Stimulated activated CD4-positive, alpha-beta T cell treated with anti-CD3 and anti-CD28 coated beads, Interleukin-4, amount 100 ng/mL, for 4 hours (primary cell): Measurements from ENCODE around the gene ELK3.

Source experiments
- DNase-seq, 2 experiments: peaks; one replicate each; pipeline ENCODE4 v3.0.0-alpha.2; 2020

ELK3 gene

GRCh38 chr12:96237035-96237434 is 42.9 kb downstream of the ELK3 start:
- no peak for DNase-seq

DNA sequence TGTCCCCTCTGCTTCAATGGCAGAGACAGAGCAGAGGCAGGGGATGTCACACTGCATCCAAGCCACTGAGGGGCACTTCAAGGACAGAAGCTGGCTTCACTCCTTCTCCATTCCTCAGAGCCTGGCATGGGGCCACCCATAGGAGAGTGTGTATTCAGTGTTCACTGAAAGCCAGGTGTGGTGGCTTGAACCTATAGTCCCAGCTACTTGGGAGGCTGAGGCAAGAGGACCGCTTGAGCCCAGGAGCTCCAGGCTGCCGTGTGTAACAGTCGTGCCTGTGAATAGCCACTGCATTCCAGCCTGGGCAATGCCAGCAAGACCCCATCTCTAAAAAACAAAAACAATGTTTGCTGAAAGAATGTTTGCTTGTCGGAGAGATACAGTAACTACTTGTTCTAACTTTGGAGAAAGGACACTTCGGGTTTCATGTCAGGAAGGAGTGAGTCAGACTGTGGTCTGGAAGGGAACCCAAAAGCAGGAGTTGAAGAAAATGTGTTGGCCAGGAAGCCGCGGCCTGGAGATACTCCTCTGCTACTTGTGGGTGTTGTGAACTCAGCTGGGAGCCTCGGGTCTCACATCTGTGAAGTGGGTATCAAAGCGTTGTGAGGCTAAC is 43.4 kb downstream of the ELK3 start:
- peak; percentile 17 to 55 for DNase-seq

- DNase-seq = no peak
Observed at GRCh38 chr12:96238336-96239047, 44.3 kb downstream of the ELK3 start.

GRCh38 chr12:96239711-96240635 is 45.8 kb downstream of the ELK3 start:
- DNase-seq = no peak

DNA sequence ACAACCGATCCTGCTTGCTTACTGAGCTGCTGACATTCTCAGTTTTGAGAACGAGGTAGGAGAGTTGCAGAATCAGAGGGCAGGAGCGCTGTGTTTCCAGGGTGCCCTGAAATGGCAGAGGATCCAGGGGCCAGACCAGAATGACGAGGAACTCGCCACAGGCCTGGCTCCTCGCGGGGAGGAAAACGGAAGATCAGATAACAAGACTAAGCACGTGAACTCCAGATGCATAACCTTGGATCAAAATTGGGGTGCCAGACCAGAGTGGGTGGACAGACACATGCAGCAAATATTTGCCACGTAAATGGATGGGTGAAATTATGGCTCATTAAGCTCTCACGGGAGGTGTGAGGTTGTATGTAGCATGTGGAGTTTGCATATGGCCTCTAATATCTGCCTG is 46.5 kb downstream of the ELK3 start:
- DNase-seq = no peak

DNA sequence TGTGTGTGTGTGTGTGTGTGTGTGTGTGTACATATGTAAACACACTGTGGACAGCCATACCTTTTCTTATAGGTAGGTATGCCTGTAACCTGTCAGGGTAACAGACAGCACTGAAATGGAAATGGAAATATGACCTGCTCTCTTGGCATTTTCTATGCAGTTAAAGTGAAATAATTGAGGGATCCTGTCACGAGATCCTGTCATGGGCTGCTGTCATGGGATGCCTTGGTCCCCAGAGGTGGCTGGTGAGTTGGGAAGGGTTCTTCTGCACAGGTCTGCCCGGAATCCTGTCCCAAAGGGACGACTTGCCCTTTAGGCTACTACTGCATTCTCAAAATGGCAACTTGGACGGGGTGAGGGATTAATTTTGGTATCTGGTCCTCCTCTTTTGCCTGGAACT is 47.3 kb downstream of the ELK3 start:
- no peak for DNase-seq

GRCh38 chr12:96241846-96242256 is 47.7 kb downstream of the ELK3 start:
- peak in 1 of 2 experiments; percentile 57 for DNase-seq

DNA sequence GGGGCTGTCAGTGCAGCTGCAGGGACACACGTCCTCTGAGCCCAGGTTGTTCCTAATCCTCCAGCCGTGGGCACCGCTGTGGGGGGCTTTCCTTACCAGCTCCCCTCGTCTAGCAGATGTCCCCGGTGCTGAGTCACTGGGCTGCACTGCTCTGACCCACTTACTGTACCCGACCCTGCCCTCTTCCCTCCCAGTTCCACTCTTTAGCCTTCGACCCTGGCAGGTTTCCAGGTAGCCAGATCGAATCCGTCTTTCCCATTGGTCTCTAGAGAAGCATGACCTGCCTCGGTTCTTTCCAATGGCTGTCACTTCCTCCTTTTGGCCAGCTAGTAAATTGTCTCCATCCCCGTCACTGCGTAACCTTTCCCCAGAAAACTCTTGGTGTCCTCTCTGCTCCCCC is 48.4 kb downstream of the ELK3 start:
- no peak for DNase-seq

DNA sequence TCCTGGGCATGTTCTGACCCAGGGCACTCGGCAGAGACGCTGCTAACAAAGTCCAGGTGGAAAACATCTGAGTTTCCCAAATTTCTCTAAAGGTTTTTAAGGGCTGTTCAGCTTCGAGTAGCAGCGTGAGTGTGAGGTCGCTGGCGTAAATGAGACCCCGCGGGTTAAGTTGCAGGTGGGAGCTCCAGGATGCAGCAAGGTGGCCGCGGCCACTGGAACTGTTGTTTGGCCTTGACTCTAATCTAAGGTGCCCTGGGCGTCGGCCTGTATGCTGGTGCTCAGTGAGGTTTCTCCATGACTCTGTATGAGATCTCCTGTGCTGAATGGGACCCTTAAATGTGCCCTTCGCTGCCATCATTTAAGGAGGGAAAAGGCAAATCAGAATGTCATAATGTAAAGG is 50.7 kb downstream of the ELK3 start:
- DNase-seq = no peak

- DNase-seq = no peak
Observed at GRCh38 chr12:96246926-96247505, 52.8 kb downstream of the ELK3 start.

DNA sequence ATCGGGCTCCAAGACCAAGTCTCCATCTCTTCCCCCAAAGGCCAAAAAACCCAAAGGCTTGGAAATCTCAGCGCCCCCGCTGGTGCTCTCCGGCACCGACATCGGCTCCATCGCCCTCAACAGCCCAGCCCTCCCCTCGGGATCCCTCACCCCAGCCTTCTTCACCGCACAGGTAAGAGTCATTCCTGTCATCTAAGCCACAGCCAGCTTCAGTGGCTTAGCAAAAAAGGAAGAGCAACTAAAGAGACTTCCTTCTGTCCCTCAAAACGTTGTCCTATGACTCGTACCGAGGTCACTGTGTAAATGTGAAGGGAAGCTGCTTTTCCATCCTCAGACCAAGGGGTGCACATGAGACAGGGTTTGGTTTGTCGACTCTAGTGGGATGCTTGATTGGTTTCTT is 53.4 kb downstream of the ELK3 start:
- DNase-seq = no peak

GRCh38 chr12:96248136-96248931 is 54.2 kb downstream of the ELK3 start:
- no peak for DNase-seq

GRCh38 chr12:96249196-96250118 is 55.3 kb downstream of the ELK3 start:
- no peak for DNase-seq

DNA sequence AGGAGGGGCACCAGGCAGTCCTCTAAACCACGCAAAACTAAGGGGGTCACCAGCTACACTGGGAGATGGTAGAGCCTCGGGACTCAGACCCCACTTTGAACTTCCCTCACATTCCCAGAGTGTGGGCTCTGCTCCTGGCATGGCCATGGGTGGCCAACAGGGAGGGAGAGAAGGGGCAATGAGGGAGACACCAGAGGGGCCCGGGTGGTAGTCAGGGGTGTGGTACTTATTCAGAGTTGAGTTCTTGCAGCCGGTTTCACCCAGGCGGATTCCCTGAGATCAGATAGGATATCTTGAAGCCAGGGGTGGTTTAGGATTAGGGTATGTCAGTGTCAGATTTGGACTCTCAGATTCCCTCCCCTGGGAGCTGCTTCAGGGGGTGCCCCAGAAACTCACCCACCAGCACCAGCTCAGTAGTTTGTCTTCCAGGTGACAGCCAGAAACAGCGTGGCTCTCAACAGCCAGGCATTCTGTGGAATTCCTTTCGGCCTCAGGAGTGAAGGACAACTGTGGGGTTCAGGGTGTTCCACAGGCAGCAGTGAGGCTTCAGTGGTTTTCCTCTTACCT is 56.0 kb downstream of the ELK3 start:
- no peak for DNase-seq

- DNase-seq = no peak
Observed at GRCh38 chr12:96255077-96255476, 60.9 kb downstream of the ELK3 start.

DNA sequence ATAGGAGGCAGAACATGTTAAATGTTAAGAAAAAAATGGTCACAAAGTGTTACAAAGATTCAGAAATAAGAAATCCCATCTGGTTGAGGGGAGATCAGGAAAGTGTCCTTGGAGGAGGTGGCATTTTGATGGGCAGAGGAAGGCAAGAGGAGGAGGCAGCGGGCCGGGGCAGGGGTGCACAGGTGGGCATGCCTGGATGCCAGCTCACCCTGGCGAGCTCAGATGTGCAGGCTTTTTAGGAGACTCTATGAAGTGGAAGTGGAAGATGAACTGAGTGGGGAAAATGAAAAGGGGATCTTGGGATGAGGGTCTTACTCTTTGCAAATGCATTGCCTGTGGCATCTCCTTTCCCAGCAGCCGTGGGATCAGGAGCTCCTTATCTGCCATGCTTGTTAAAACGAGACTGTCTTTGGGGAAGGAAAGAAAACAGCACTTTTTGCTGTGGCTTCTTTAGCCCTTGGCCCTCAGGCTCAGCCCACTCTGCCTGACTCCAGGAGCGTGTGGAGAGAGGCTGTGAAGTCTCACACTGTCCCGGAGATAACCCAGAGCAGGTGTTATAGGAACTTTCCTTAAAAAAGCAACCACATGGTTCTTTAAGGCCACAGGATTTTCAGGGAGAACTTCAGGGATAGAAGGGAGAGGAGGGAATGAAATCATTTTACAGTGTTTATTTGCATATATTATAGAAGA is 62.6 kb downstream of the ELK3 start:
- DNase-seq = no peak

- DNase-seq = no peak
Observed at GRCh38 chr12:96257550-96258103, 63.5 kb downstream of the ELK3 start.

DNA sequence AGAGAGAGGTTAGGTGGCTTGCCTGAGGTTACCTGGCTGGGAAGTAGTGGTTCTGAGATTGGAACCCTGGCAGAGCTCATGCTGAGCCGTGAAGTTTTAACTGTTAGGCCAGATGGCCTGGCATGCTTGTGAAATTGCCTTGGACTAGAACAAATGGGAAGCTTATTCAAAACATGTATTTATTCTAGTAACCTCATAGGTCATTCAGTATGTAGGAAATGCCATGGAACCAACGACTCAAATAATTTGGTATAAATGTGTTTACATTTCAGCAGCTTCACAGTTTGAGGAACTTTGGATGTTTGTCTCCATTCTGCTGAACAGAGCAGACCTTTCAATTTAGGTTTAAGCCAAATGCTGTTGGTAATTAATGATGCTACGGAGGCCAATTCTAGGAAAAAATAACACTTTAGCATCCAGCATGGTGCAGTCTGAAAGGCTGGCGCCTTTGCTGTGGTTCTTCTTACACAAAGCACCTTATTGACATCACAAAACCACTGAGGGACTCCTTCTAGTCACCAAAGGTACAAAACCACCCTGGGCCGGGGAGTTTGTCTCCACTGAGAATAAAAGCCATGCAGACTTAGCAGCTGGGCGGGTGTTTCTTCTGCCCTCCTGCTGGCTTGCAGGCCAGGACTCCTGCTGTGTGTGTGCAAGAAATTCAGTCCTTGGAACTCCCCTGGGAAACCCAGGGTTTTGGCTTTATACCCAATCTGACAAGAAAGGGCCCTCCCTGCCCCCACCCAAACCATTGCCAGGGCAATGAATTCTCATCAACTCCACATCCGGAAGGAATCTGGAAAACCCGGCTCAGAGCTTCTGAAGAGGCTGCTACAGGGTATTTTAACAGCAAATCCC is 64.2 kb downstream of the ELK3 start:
- no peak for DNase-seq

DNA sequence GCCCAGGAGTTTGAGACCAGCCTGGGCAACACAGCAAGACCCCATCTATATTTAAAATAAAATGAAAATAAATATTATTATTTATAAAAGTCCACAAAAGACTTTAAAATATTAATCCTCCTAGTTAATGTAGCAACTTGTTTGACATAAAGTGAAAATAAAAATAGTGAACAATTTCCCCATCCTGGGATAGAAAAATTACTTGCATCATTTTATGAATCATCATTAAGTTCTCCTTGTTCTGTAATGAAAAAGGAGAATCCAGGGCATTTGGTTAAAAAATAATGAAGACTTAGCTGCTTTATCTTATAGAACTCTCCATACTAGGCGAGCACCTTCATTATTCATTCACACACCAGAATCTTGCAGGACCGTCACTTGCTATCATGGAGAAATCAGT is 66.1 kb downstream of the ELK3 start:
- DNase-seq = no peak
